ENCODE data around the gene SLC6A1.
"Not testable (repeated sequence)": the region's sequence is repeated elsewhere in the genome, so short reads cannot be mapped to it uniquely, and the experiment has no call there.

SLC6A1 gene

GRCh38 chr3:11022115-11022514 is 29.6 kb downstream of the SLC6A1 start:
- DNase-seq = no peak

GRCh38 chr3:11024181-11024580 is 31.6 kb downstream of the SLC6A1 start:
- DNase-seq = no peak

- no peak for DNase-seq
These were observed 37.4 kb downstream of the SLC6A1 start for GRCh38 chr3:11029948-11030347.

- DNase-seq = no peak
These were observed 41.3 kb downstream of the SLC6A1 start for GRCh38 chr3:11033871-11034270.

GRCh38 chr3:11034309-11034985 is 41.9 kb downstream of the SLC6A1 start:
- DNase-seq = no peak

- no peak for DNase-seq
These were observed 43.4 kb downstream of the SLC6A1 start for GRCh38 chr3:11035757-11036505.

- DNase-seq = no peak
These were observed 44.8 kb downstream of the SLC6A1 start for GRCh38 chr3:11037241-11037873.

- DNase-seq = no peak
These were observed 45.4 kb downstream of the SLC6A1 start for GRCh38 chr3:11037976-11038375.

- no peak for DNase-seq
These were observed 53.0 kb downstream of the SLC6A1 start for GRCh38 chr3:11045536-11045935.

GRCh38 chr3:11047500-11047899 is 55.0 kb downstream of the SLC6A1 start:
- DNase-seq = no peak

GRCh38 chr3:11050666-11051323 is 58.2 kb downstream of the SLC6A1 start:
- no peak for DNase-seq

- DNase-seq = no peak
These were observed 61.5 kb downstream of the SLC6A1 start for GRCh38 chr3:11053926-11054503.

- no peak for DNase-seq
These were observed 62.3 kb downstream of the SLC6A1 start for GRCh38 chr3:11054739-11055438.

- no peak for DNase-seq
These were observed 62.9 kb downstream of the SLC6A1 start for GRCh38 chr3:11055496-11055895.

GRCh38 chr3:11056531-11057050 is 64.0 kb downstream of the SLC6A1 start:
- DNase-seq = no peak

GRCh38 chr3:11057655-11058054 is 65.1 kb downstream of the SLC6A1 start:
- DNase-seq = no peak

- peak; percentile 31 for DNase-seq
These were observed 66.7 kb downstream of the SLC6A1 start for GRCh38 chr3:11059090-11059798.

GRCh38 chr3:11059799-11060115 is 67.2 kb downstream of the SLC6A1 start:
- DNase-seq = no peak

- DNase-seq = peak; percentile 59
These were observed 68.1 kb downstream of the SLC6A1 start for GRCh38 chr3:11060500-11061251.

GRCh38 chr3:11061268-11061871 is 68.8 kb downstream of the SLC6A1 start:
- not testable (repeated sequence) for DNase-seq
